ENCODE results near the gene AKAP6. TPM values are rescaled to one million over a fixed set of nuclear protein-coding genes. Genes with fewer than 3 reads are reported as not detected.

The AKAP6 gene
- total RNA-seq, 1 donor from 2014 or later: 8.5 TPM

- Mint-ChIP-seq H3K36me3 (no peaks in the 10 kb centered on the region), H3K4me3 (no peak overlapping the region), H3K9me3 (no peaks in the 10 kb centered on the region), H3K27me3 (ENCODE audit: low read depth) (no peaks in the 10 kb centered on the region), H3K4me1 (peaks cover 14% of the 10 kb centered on the region), H3K27ac (no peak overlapping the region)
- no peak for DNase-seq (ENCODE audit: low spot score in 2 of 2, unreplicated experiment in 2 of 2)
- no peak for TF ChIP-seq CTCF (IDR thresholded peaks at IDR 0.05; ENCODE audit: unreplicated experiment)
Measured at GRCh38 chr14:32683679-32684078, 354.6 kb downstream of the AKAP6 start.

- no peak overlapping the region for H3K4me3 Mint-ChIP-seq
- no peaks in the 10 kb centered on the region for H3K36me3 Mint-ChIP-seq
- H3K9me3 Mint-ChIP-seq: no peaks in the 10 kb centered on the region
- no peak for TF ChIP-seq CTCF (IDR thresholded peaks at IDR 0.05; ENCODE audit: unreplicated experiment)
- no peaks in the 10 kb centered on the region for H3K27me3 Mint-ChIP-seq (ENCODE audit: low read depth)
- DNase-seq (ENCODE audit: low spot score in 2 of 2, unreplicated experiment in 2 of 2): no peak
- H3K4me1 Mint-ChIP-seq: no peaks in the 10 kb centered on the region
- no peak overlapping the region for H3K27ac Mint-ChIP-seq
Measured at GRCh38 chr14:32688941-32689340, 359.8 kb downstream of the AKAP6 start.

GRCh38 chr14:32692441-32692840 is 363.3 kb downstream of the AKAP6 start:
- TF ChIP-seq CTCF (IDR thresholded peaks at IDR 0.05; ENCODE audit: unreplicated experiment): no peak
- Mint-ChIP-seq H3K27me3 (ENCODE audit: low read depth) (no peaks in the 10 kb centered on the region), H3K4me3 (no peak overlapping the region), H3K4me1 (no peaks in the 10 kb centered on the region), H3K36me3 (no peaks in the 10 kb centered on the region), H3K27ac (no peak overlapping the region), H3K9me3 (no peaks in the 10 kb centered on the region)
- no peak for DNase-seq (ENCODE audit: low spot score in 2 of 2, unreplicated experiment in 2 of 2)

- no peak for DNase-seq (ENCODE audit: low spot score in 2 of 2, unreplicated experiment in 2 of 2)
- no peak overlapping the region for H3K27ac Mint-ChIP-seq
- no peak for TF ChIP-seq CTCF (IDR thresholded peaks at IDR 0.05; ENCODE audit: unreplicated experiment)
Measured at GRCh38 chr14:32693114-32693513, 364.0 kb downstream of the AKAP6 start.

GRCh38 chr14:32694795-32695449 is 365.8 kb downstream of the AKAP6 start:
- DNase-seq (ENCODE audit: low spot score in 2 of 2, unreplicated experiment in 2 of 2): no peak
- Mint-ChIP-seq H3K27me3 (ENCODE audit: low read depth) (no peaks in the 10 kb centered on the region), H3K36me3 (no peaks in the 10 kb centered on the region), H3K4me1 (no peaks in the 10 kb centered on the region), H3K9me3 (no peaks in the 10 kb centered on the region), H3K4me3 (no peak overlapping the region), H3K27ac (no peak overlapping the region)
- TF ChIP-seq CTCF (IDR thresholded peaks at IDR 0.05; ENCODE audit: unreplicated experiment): no peak

More at GRCh38 chr14:32693114-32693513, 364.0 kb downstream of the AKAP6 start:
- H3K36me3 Mint-ChIP-seq: no peaks in the 10 kb centered on the region
- no peak overlapping the region for H3K4me3 Mint-ChIP-seq
- H3K4me1 Mint-ChIP-seq: no peaks in the 10 kb centered on the region
- H3K27me3 Mint-ChIP-seq (ENCODE audit: low read depth): no peaks in the 10 kb centered on the region
- no peaks in the 10 kb centered on the region for H3K9me3 Mint-ChIP-seq

Measured in mesothelial cell of epicardium (in vitro differentiated cells).